ENCODE data around the gene TEPSIN. TPM values are rescaled to one million over a fixed set of nuclear protein-coding genes. Genes with fewer than 3 reads are reported as not detected.

TEPSIN gene
- total RNA-seq, 3 donors from 2014 or later: 37.4 to 60.2 (median 50.0) TPM

DNA sequence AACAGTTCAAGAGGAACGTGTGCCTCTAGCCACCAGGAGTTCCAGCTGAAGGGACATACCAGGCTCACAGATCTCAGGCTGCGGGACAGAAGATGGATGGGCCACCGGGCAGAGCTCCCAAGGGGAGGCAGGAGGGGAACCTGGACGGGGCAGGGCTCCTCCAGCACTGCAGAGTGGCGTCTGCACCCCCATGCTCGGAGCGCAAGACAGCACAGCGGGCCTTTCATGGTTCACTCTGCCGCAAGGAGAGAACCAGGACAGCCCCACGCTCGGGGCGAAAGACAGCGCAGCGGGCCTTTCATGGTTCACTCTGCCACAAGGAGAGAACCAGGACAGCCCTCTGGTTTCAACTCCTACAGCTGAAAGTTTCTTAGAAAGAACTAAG lies 35.6 kb upstream of the TEPSIN start:
- peaks cover 4% of the 10 kb centered on the region for H3K36me3 ChIP-seq (ENCODE audit: low read depth)
- ATAC-seq (no peak), DNase-seq (peak in 1 of 3 donors; percentile 31)
- intact Hi-C loops (cut with DNase I, micrococcal nuclease): no loop called here
- no peak overlapping the region for H3K4me3 ChIP-seq
- peaks cover 4% of the 10 kb centered on the region for H3K4me1 ChIP-seq (ENCODE audit: low read depth)
- no peak for TF ChIP-seq CTCF (IDR thresholded peaks at IDR 0.05)
- no peaks in the 10 kb centered on the region for H3K9me3 ChIP-seq

- TF ChIP-seq CTCF (IDR thresholded peaks at IDR 0.05): no peak
- ATAC-seq (no peak), DNase-seq (peak in 1 of 3 donors; percentile 31)
- Histone ChIP-seq H3K36me3 (ENCODE audit: low read depth) (no peaks in the 10 kb centered on the region), H3K4me3 (no peak overlapping the region), H3K9me3 (no peaks in the 10 kb centered on the region), H3K4me1 (ENCODE audit: low read depth) (peaks cover 4% of the 10 kb centered on the region)
- intact Hi-C loops (cut with DNase I, micrococcal nuclease): no loop called here
These were observed 35.0 kb upstream of the TEPSIN start for GRCh38 chr17:81273698-81274470.

- TF ChIP-seq CTCF (IDR thresholded peaks at IDR 0.05): no peak
- ATAC-seq: no peak
- Histone ChIP-seq H3K36me3 (ENCODE audit: low read depth) (no peaks in the 10 kb centered on the region), H3K4me1 (ENCODE audit: low read depth) (peaks cover 3% of the 10 kb centered on the region), H3K9me3 (no peaks in the 10 kb centered on the region), H3K4me3 (no peak overlapping the region)
- DNase-seq: peak in 1 of 3 donors; percentile 39
- intact Hi-C loops (cut with DNase I, micrococcal nuclease): no loop called here
These were observed 33.8 kb upstream of the TEPSIN start for GRCh38 chr17:81272616-81273015.

- ATAC-seq (no peak), DNase-seq (no peak)
- no peak for TF ChIP-seq CTCF (IDR thresholded peaks at IDR 0.05)
- Histone ChIP-seq H3K4me1 (ENCODE audit: low read depth) (no peaks in the 10 kb centered on the region), H3K36me3 (ENCODE audit: low read depth) (no peaks in the 10 kb centered on the region), H3K9me3 (no peaks in the 10 kb centered on the region), H3K4me3 (no peak overlapping the region)
- intact Hi-C loops (cut with DNase I, micrococcal nuclease): no loop called here
These were observed 32.4 kb upstream of the TEPSIN start for GRCh38 chr17:81271226-81271625.

- no peak for TF ChIP-seq CTCF (IDR thresholded peaks at IDR 0.05)
- no peaks in the 10 kb centered on the region for H3K9me3 ChIP-seq
- ATAC-seq (no peak), DNase-seq (no peak)
- intact Hi-C loops (cut with DNase I, micrococcal nuclease): no loop called here
- H3K4me1 ChIP-seq (ENCODE audit: low read depth): no peaks in the 10 kb centered on the region
- H3K36me3 ChIP-seq (ENCODE audit: low read depth): no peaks in the 10 kb centered on the region
- no peak overlapping the region for H3K4me3 ChIP-seq
These were observed 31.4 kb upstream of the TEPSIN start for GRCh38 chr17:81270279-81270678.

Data from mucosa of descending colon (tissue), 3 donors.